Measurements from ENCODE around the gene COX7A1.
"Not testable (repeated sequence)": the region's sequence is repeated elsewhere in the genome, so short reads cannot be mapped to it uniquely, and the experiment has no call there.

Gene COX7A1

GRCh38 chr19:36141039-36141927 lies 11.0 kb downstream of the COX7A1 start:
- DNase-seq: peak; percentile 61

DNA sequence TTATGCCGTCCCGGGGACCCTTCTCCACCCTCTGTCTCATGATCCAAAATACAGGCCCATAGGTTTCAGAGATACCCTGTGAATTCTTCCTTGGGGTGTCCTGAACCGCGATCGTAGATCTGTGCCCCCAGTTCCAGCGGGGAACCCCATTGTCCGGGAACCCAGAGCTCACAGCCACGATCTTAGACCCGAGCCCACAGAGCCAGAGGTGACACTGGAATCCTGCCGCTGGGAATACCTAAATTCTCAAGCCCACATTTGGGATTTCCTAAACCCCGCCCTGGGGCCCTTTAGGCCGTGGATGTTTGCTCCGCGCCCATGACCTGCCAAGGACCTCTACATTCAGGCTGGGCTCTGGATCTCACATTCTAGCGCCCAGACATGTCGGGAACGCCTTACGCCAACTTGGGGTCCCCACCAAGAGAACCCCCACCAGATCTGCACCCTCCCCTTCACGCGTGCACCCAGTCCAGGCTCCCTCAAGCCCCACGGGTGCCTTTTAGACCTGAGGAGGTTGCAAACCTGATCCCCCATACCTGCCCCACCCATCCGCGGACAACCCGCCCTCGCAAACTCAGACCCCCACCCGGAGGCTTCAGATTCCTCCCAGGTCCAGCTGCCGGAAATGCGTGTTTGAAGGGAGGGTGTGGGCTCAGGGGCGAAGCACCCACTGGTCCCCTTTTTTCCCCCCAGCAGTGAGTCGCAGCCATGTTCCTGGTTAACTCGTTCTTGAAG lies 11.8 kb downstream of the COX7A1 start:
- DNase-seq: peak; percentile 27

DNA sequence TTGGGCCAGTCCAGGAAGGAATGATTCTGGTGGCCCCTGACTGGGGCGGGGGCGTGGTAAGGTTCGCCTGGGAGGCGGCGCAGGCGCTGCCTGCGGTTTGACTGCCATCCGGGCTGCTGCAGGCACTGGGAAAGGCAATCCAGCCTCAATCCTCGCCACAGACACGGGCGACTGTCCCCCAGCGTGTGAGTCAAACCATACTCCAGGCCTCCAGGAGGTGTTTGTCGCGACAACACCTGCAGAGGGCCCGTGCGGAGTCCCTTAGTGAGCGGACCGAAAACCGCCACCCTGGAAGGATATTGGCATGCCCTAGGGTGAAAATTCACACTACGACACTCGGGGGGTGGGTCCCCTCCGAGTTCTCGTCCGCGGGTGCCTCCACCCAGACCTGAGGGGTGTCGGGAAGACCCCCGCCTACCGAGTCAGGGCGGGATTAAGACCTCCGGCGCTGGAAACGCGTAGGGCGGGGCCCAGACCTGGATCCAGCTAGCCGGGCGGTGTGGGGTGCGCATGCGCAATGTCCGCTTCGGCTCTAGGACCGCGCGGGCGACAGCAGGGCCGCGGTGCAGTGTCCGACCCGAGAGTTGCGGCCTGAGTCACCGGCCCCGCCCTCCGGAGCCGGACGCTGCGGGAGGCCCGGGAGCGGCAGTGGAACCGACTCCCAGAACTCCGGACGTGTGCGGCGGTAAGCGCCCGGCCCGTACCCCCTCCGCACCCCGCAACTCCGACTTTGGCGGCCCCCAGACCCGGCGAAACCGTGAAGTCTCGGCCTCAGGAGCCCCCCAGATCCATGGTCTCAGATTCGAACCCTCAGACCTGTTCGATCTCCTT lies 12.6 kb downstream of the COX7A1 start, which contains the start of gene CAPNS1:
Gene CAPNS1, plus strand, starts transcription at position 594 of the 831 bp plus-strand sequence. CDS start 946 bp downstream, outside the sequence.
- DNase-seq: peak; percentile 89

DNA sequence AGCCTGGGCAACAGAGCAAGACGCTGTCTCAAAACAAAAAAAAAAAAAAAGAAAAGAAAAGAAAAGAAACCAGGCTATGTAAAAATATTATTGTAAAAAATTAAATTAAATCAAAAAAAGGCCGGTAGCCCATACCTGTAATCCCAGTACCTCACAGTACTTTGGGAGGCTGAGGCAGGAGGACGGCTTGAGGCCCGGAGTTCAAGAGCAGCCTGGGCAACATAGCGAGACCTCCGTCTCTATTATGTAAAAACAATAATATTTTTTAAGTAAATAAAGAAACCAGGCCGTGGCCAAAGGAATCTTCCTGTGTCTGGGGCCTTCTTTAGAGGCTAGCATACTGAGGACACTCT lies 13.2 kb downstream of the COX7A1 start:
- no peak for DNase-seq

- peak; percentile 7 for DNase-seq
Observed at GRCh38 chr19:36136964-36137686, 15.1 kb downstream of the COX7A1 start.

DNA sequence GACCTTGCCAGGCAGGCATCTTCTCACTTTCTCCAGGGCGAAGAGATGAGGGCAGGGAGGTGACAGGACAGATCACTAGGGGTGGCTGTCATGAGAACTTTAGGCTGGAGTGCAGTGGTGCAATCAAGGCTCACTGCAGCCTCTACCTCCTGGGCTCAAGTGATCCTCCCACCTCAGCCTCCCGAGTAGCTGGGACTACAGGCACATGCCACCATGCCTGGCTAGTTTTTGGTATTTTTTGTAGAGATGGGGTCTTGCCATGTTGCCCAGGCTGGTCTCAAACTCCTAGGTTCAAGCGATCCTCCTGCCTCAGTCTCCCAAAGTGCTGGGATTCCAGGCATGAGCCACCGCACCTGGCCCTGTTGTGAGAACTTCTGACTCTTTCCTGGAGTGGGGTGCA lies 17.4 kb downstream of the COX7A1 start:
- not testable (repeated sequence) for DNase-seq

DNA sequence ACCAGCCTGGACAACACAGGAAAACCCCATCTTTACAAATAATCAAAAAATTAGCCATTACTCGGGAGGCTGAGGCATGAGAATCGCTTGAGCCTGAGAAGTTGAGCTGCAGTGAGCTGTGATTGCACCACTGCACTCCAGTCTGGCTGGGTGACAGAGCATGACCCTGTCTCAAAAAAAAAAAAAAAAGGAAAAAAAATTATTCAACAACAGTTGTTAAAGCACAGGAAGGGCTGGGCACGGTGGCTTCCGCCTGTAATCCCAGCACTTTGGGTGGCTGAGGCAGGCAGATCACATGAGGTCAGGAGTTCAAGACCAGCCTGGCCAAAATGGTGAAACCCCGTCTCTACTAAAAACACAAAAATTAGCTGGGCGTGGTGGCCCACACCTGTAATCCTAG lies 21.0 kb downstream of the COX7A1 start:
- DNase-seq: not testable (repeated sequence)

DNA sequence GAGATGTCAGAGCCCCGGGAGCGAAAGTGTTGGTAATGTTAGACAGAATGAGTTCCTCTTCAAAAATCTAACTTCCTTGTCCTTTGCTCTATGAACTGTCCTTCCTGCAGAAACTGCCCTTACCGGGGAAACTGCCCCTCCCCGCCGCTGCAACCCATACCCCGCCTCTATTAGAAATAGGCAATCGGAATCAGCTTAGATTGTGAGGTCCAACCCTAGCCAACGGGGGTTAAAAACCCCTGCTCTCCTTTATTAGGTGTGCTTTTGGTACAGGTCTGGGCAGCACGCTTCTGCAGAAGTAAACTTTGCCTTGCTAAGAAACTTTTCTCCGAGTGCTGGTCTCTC lies 23.9 kb downstream of the COX7A1 start:
- peak; percentile 31 for DNase-seq

- DNase-seq: no peak
Observed at GRCh38 chr19:36125557-36125956, 26.7 kb downstream of the COX7A1 start.

DNA sequence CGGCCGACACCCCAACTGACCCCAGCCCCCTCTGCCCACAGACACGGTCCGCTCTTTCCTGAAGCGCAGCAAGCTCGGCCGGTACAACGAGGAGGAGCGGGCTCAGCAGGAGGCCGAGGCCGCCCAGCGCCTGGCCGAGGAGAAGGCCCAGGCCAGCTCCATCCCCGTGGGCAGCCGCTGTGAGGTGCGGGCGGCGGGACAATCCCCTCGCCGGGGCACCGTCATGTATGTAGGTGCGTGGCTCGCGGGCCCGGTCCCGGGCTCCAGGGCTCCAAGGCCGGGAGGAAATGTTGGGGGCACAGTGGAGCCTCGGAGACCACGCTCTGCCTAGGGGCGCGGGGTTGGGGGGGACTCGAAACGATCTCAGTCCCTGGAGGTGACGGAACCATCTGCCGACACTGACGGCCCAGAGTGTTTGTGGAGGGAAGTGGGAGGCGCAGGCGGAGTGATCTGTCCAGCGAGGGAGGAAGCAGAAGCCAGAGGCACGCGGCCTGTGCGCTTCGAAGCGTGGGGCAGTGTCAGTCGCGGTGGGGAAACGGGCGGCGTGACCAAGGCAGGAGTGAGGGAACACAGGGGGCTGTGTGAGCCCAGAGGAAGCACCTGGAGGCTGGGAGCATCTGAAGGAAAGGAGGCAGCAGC lies 30.6 kb downstream of the COX7A1 start:
- DNase-seq: no peak

- DNase-seq: no peak
Observed at GRCh38 chr19:36120984-36121358, 31.3 kb downstream of the COX7A1 start.

GRCh38 chr19:36120092-36120983 lies 31.9 kb downstream of the COX7A1 start:
- no peak for DNase-seq

- DNase-seq: no peak
Observed at GRCh38 chr19:36116344-36116637, 36.0 kb downstream of the COX7A1 start.

GRCh38 chr19:36115453-36116343 lies 36.5 kb downstream of the COX7A1 start, which contains the start of gene TBCB:
TBCB (plus strand) TSS chr19:36115468; CDS start chr19:36115561, 93 bp downstream.
- peak; percentile 3 for DNase-seq

- peak; percentile 99 for DNase-seq
Observed at GRCh38 chr19:36114721-36115452, 37.4 kb downstream of the COX7A1 start, which contains the start of gene POLR2I. POLR2I (minus strand) TSS chr19:36114875; CDS start chr19:36114856, 19 bp downstream.

DNA sequence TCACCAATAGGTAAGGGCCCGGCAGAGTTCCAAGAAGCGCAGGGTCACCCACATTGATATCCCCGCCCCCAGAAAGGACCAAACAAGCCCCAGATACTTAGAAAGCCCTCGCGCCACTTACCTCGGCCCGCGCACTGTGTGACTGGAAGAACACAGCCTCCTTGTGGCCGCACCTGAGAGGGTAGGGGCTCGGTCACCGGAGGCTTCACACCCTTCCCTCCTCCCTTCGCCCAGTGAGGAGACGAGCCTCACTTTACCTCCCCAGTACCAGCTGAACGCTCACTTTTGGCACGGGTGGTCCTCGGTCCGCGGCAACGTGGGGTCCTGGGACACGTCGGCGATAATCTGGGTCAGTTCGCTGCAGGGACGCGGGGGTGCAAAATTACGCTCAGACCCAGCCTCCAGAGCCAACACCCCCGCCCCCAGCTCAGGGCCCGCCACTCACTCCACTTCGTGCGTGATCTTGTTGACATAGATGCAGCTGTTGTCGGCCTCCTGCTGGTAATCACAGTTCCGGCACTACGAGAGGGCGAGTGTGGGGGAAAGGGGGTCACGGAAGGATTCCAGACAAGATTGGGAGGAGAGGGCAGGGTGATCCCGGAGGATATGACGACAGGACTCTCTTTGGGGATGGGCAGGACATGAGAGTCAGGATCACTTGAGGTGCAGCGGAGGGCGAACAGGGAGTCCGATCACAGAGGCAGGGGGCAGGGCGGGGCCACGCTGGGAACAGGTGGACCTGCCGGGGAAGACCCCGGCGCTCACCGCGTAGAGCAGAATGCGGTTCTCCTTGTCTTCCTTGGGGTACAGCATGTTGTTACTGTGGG lies 38.1 kb downstream of the COX7A1 start:
- no peak for DNase-seq

DNA sequence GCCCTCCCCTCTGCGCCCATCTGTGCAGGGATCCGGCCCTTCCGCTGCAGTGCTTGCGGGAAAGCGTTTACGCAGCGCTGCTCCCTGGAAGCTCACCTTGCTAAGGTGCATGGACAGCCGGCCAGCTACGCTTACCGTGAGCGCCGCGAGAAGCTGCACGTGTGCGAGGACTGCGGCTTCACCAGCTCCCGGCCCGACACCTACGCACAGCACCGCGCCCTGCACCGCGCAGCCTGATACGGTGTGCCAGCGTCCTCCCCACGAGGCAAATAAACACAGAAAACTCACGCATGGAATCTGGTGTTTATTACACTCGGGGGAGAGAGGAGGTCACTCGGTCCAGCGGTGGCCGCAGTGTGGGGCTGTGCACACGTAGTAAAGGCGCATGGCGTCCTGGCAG lies 38.8 kb downstream of the COX7A1 start:
- no peak for DNase-seq

DNA sequence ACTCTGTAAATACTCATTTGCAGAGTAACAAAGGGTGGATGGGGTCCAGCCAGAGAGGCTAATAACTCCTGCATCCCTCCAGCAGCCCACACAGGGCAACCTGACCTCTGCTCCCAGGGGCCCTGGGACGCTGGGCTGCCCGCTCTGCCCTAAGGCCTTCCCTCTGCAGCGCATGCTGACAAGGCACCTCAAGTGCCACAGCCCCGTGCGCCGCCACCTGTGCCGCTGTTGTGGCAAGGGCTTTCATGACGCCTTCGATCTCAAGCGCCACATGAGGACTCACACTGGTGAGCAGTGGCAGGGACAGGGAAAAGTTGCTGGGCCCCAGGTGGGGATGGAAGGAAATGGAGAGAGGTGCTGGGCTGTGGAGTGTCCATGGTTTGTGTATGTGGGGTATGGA lies 39.6 kb downstream of the COX7A1 start:
- no peak for DNase-seq
